ENCODE measurements around the gene PIK3R1.

DNA sequence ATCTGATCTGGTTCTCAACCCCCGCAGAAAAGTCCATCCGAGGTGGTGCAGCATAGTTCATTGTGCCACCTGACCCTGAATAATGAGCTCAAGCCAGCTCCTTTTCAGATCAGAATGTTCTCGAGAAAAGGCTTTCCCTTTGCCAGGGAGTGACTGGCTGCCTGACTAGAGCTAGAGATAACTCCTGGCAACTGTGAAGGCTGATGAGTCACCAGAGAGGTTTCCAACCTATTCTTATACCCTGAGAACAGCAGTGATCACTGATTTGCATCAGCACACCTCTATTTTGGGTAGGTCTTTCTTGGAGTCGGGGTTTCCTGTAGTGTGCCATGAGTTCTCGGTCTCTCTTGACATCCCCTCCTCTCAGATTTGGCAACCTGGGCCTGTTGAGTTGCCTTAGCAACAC, 127.9 kb downstream of the PIK3R1 start:
- TF ChIP-seq, protein P1, sequence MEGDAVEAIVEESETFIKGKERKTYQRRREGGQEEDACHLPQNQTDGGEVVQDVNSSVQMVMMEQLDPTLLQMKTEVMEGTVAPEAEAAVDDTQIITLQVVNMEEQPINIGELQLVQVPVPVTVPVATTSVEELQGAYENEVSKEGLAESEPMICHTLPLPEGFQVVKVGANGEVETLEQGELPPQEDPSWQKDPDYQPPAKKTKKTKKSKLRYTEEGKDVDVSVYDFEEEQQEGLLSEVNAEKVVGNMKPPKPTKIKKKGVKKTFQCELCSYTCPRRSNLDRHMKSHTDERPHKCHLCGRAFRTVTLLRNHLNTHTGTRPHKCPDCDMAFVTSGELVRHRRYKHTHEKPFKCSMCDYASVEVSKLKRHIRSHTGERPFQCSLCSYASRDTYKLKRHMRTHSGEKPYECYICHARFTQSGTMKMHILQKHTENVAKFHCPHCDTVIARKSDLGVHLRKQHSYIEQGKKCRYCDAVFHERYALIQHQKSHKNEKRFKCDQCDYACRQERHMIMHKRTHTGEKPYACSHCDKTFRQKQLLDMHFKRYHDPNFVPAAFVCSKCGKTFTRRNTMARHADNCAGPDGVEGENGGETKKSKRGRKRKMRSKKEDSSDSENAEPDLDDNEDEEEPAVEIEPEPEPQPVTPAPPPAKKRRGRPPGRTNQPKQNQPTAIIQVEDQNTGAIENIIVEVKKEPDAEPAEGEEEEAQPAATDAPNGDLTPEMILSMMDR (conservative IDR thresholded peaks at IDR 0.05), result no peak
- TF ChIP-seq ZFX (IDR thresholded peaks at IDR 0.05), result no peak
